GM18499 (cell line): ENCODE measurements around the gene CCNB2.
"Not testable (repeated sequence)": the region's sequence is repeated elsewhere in the genome, so short reads cannot be mapped to it uniquely, and the experiment has no call there.

ENCODE experiments used
- ATAC-seq: cut with Tn5 transposase; IDR thresholded peaks from one replicate; pipeline ENCODE4 v1.9.1; 2021; ENCODE audit warnings: moderate number of reproducible peaks; ENCODE audit not compliant: insufficient read depth, unreplicated experiment

The CCNB2 gene

GRCh38 chr15:59131969-59132562 is 27.1 kb downstream of the CCNB2 start:
- ATAC-seq = no peak

- no peak for ATAC-seq
Measured at GRCh38 chr15:59133929-59134427, 29.0 kb downstream of the CCNB2 start.

- no peak for ATAC-seq
Measured at GRCh38 chr15:59137566-59137965, 32.6 kb downstream of the CCNB2 start.

GRCh38 chr15:59138243-59138642 is 33.3 kb downstream of the CCNB2 start:
- ATAC-seq = no peak

- ATAC-seq = no peak
Measured at GRCh38 chr15:59140422-59141226, 35.7 kb downstream of the CCNB2 start.

GRCh38 chr15:59143281-59143680 is 38.3 kb downstream of the CCNB2 start:
- ATAC-seq = no peak

- ATAC-seq = not testable (repeated sequence)
Measured at GRCh38 chr15:59144594-59144993, 39.6 kb downstream of the CCNB2 start.

- no peak for ATAC-seq
Measured at GRCh38 chr15:59147666-59148065, 42.7 kb downstream of the CCNB2 start.

- no peak for ATAC-seq
Measured at GRCh38 chr15:59148153-59148833, 43.3 kb downstream of the CCNB2 start.

GRCh38 chr15:59150185-59150584 is 45.2 kb downstream of the CCNB2 start:
- ATAC-seq = no peak

- no peak for ATAC-seq
Measured at GRCh38 chr15:59152694-59153450, 47.9 kb downstream of the CCNB2 start.

GRCh38 chr15:59153466-59153865 is 48.5 kb downstream of the CCNB2 start:
- no peak for ATAC-seq

- ATAC-seq = no peak
Measured at GRCh38 chr15:59154243-59154642, 49.3 kb downstream of the CCNB2 start.

GRCh38 chr15:59155431-59155830 is 50.5 kb downstream of the CCNB2 start:
- no peak for ATAC-seq

GRCh38 chr15:59157396-59157795 is 52.5 kb downstream of the CCNB2 start:
- no peak for ATAC-seq

- no peak for ATAC-seq
Measured at GRCh38 chr15:59157840-59158700, 53.1 kb downstream of the CCNB2 start.

GRCh38 chr15:59158701-59159034 is 53.7 kb downstream of the CCNB2 start:
- no peak for ATAC-seq

- ATAC-seq = no peak
Measured at GRCh38 chr15:59159210-59159609, 54.3 kb downstream of the CCNB2 start.

- ATAC-seq = no peak
Measured at GRCh38 chr15:59160880-59161593, 56.1 kb downstream of the CCNB2 start.
